Left ventricle myocardium inferior (tissue), 1 donor: ENCODE measurements around the gene FABP1. TPM values are rescaled to one million over a fixed set of nuclear protein-coding genes. Genes with fewer than 3 reads are reported as not detected.

Experiments used
- DNase-seq: peaks from one replicate; pipeline ENCODE4 v3.0.0-alpha.2; 2020
- H3K27ac ChIP-seq: fragments of 200-600 bp; replicated peaks from 2 replicates; pipeline ENCODE4 v1.8.0; 2021
- H3K27me3 ChIP-seq: fragments of 200-600 bp; 2 replicates; pipeline ENCODE4 v1.8.0; 2021; ENCODE audit warnings: low read depth
- H3K36me3 ChIP-seq: fragments of 200-600 bp; 2 replicates; pipeline ENCODE4 v1.8.0; 2021
- H3K4me1 ChIP-seq: fragments of 200-600 bp; 2 replicates; pipeline ENCODE4 v1.8.0; 2021
- H3K4me3 ChIP-seq: fragments of 200-600 bp; 2 replicates; pipeline ENCODE4 v1.8.0; 2021; ENCODE audit warnings: mild to moderate bottlenecking, moderate library complexity
- H3K9me3 ChIP-seq: fragments of 200-600 bp; replicated peaks from 2 replicates; pipeline ENCODE4 v1.8.0; 2021
- CTCF ChIP-seq: fragments of 200-600 bp; IDR thresholded peaks from 2 replicates; pipeline ENCODE4 v1.8.0; 2021; ENCODE audit warnings: antibody characterized with exemption, mild to moderate bottlenecking, borderline replicate concordance
- intact Hi-C: fragments of 100-400 bp; cut with micrococcal nuclease; formaldehyde crosslinking; loops from one replicate; pipeline ENCODE4 v1.11.0; 2022
- total RNA-seq: library from RNA; stranded (reverse); fragmentation: NEBNext Ultra II Directional; extraction: Animal tissue kit (Norgen Biotek cat#: 25700); gene quantifications from one replicate; pipeline ENCODE4 v1.2.1, GENCODE V29; 2021
- donor health status: DM: no; HTN: yes; CAD: no; lungs with severe emphysema.

Gene FABP1
- total RNA-seq, 1 donor from 2014 or later = not detected

GRCh38 chr2:88088999-88089398 is 38.9 kb downstream of the FABP1 start:
- Histone ChIP-seq H3K27me3 (no peaks in the 10 kb centered on the region), H3K4me3 (no peak overlapping the region), H3K9me3 (no peaks in the 10 kb centered on the region), H3K27ac (no peak overlapping the region), H3K4me1 (peaks cover 26% of the 10 kb centered on the region), H3K36me3 (peaks cover 74% of the 10 kb centered on the region)
- no peak for DNase-seq
- no peak for TF ChIP-seq CTCF
- intact Hi-C loops = no loop called here

- Histone ChIP-seq H3K4me1 (peaks cover 37% of the 10 kb centered on the region), H3K9me3 (no peaks in the 10 kb centered on the region), H3K27me3 (no peaks in the 10 kb centered on the region), H3K36me3 (peaks cover 66% of the 10 kb centered on the region), H3K4me3 (no peak overlapping the region), H3K27ac (no peak overlapping the region)
- no peak for TF ChIP-seq CTCF
- DNase-seq = no peak
- intact Hi-C loops = no loop called here
Observed at GRCh38 chr2:88087763-88088162, 40.1 kb downstream of the FABP1 start.

GRCh38 chr2:88087073-88087472 is 40.8 kb downstream of the FABP1 start:
- Histone ChIP-seq H3K4me1 (peaks cover 40% of the 10 kb centered on the region), H3K27me3 (no peaks in the 10 kb centered on the region), H3K4me3 (no peak overlapping the region), H3K36me3 (peaks cover 60% of the 10 kb centered on the region), H3K27ac (no peak overlapping the region), H3K9me3 (no peaks in the 10 kb centered on the region)
- DNase-seq = no peak
- intact Hi-C loops = no loop called here
- TF ChIP-seq CTCF = no peak

- no peak for DNase-seq
- Histone ChIP-seq H3K27me3 (no peaks in the 10 kb centered on the region), H3K9me3 (no peaks in the 10 kb centered on the region), H3K4me1 (peaks cover 42% of the 10 kb centered on the region), H3K27ac (no peak overlapping the region), H3K36me3 (peaks cover 56% of the 10 kb centered on the region), H3K4me3 (no peak overlapping the region)
- no peak for TF ChIP-seq CTCF
- intact Hi-C loops = no loop called here
Observed at GRCh38 chr2:88086401-88086800, 41.5 kb downstream of the FABP1 start.

- peaks cover 48% of the 10 kb centered on the region for H3K36me3 ChIP-seq
- peaks cover 45% of the 10 kb centered on the region for H3K4me1 ChIP-seq
- TF ChIP-seq CTCF = no peak
- intact Hi-C loops = no loop called here
- no peak for DNase-seq
- H3K9me3 ChIP-seq = no peaks in the 10 kb centered on the region
- no peaks in the 10 kb centered on the region for H3K27me3 ChIP-seq
- no peak overlapping the region for H3K4me3 ChIP-seq
- peak overlapping the region; percentile 12 for H3K27ac ChIP-seq
Observed at GRCh38 chr2:88085602-88086001, 42.3 kb downstream of the FABP1 start.

GRCh38 chr2:88085099-88085498 is 42.8 kb downstream of the FABP1 start:
- DNase-seq = no peak
- no peaks in the 10 kb centered on the region for H3K9me3 ChIP-seq
- peaks cover 45% of the 10 kb centered on the region for H3K4me1 ChIP-seq
- TF ChIP-seq CTCF = no peak
- peak overlapping the region; percentile 12 for H3K27ac ChIP-seq
- H3K4me3 ChIP-seq = no peak overlapping the region
- H3K36me3 ChIP-seq = peaks cover 46% of the 10 kb centered on the region
- intact Hi-C loops = no loop called here
- H3K27me3 ChIP-seq = no peaks in the 10 kb centered on the region
